Adrenal gland (tissue), 12 donors: Measurements from ENCODE around the gene PTPN6. TPM values are rescaled to one million over a fixed set of nuclear protein-coding genes. Genes with fewer than 3 reads are reported as not detected.

Source experiments
- DNase-seq, 7 donors: peaks; one replicate each; pipeline ENCODE4 v3.0.0-alpha.2; 2019 to 2020
- H3K27ac ChIP-seq, 5 donors: fragments of 200-600 bp; sonication (generic) in 4 of 5; 1 replicate in 3 of 5; 2 replicates in 2 of 5; pipeline versions ENCODE4 v1.5.1 to v1.8.0; 2016 to 2020; ENCODE audit warnings: mild to moderate bottlenecking in 1 of 5
- H3K27me3 ChIP-seq: fragments of 200-600 bp; 2 replicates; pipeline ENCODE4 v1.8.0; 2021
- H3K36me3 ChIP-seq, 2 donors: fragments of 200-600 bp; replicated peaks in 1 of 2; 1 replicate in 1 of 2; 2 replicates in 1 of 2; pipeline versions ENCODE4 v1.5.1 to v1.8.0; 2018 to 2022
- H3K4me1 ChIP-seq, 2 donors: fragments of 200-600 bp; replicated peaks in 1 of 2; 1 replicate in 1 of 2; 2 replicates in 1 of 2; pipeline versions ENCODE4 v1.5.1 to v1.8.0; 2018 to 2021
- H3K4me3 ChIP-seq, 4 donors: fragments of 200-600 bp; sonication (generic) in 3 of 4; one replicate each; pipeline ENCODE4 v1.5.1; 2016 to 2018
- H3K9me3 ChIP-seq, 3 donors: fragments of 200-600 bp; sonication (generic) in 1 of 3; replicated peaks in 1 of 3; 1 replicate in 2 of 3; 2 replicates in 1 of 3; pipeline versions ENCODE4 v1.5.1 to v1.8.0; 2016 to 2021
- CTCF ChIP-seq, 6 experiments: fragments of 450-650 bp in 4 of 6; fragments of 200-600 bp in 2 of 6; sonication (generic) in 1 of 6; IDR thresholded peaks; 1 replicate in 5 of 6; 2 replicates in 1 of 6; pipeline versions ENCODE4 v1.5.1 to v1.8.0; 2016 to 2021; ENCODE audit warnings: antibody characterized with exemption in 6 of 6, mild to moderate bottlenecking in 2 of 6, moderate library complexity in 1 of 6
- POLR2A ChIP-seq, 2 donors: fragments of 450-650 bp; IDR thresholded peaks; one replicate each; pipeline ENCODE4 v1.6.1; 2017; ENCODE audit warnings: antibody characterized with exemption in 2 of 2, mild to moderate bottlenecking in 2 of 2, moderate library complexity in 1 of 2
- WGBS, 4 donors: extraction: QIAGEN DNeasy Blood & Tissue Kit in 2 of 4; methylation state at CpG; one replicate each; pipeline versions ENCODE4 v1.1.5 to v1.1.7; 2013 to 2017; 5-methylcytosine and 5-hydroxymethylcytosine counted together
- intact Hi-C, 2 donors: fragments of 100-400 bp; cut with DNase I; formaldehyde crosslinking; loops; one replicate each; pipeline versions ENCODE4 v1.14.1 to v1.15.0; 2022 to 2023
- polyA plus RNA-seq, 3 donors: library from polyadenylated mRNA; stranded (reverse); fragments of 200-250 nt in 2 of 3; fragments of 350-450 nt in 1 of 3; fragmentation: Illumina TruSeq in 1 of 3; extraction: RNeasy Lipid Tissue Mini Kit (QIAGEN cat#74804) in 1 of 3; gene quantifications; one replicate each; pipeline ENCODE4 v1.2.3, GENCODE V29; 2013 to 2014
- total RNA-seq, 9 donors: library from RNA; depleted of rRNA in 4 of 9; stranded (reverse); fragments of >200 nt in 4 of 9; fragments of 120-200 nt in 1 of 9; fragmentation: NEBNext Ultra II Directional in 1 of 9; extraction: Animal tissue kit (Norgen Biotek cat#: 25700) in 1 of 9; gene quantifications; one replicate each; pipeline versions ENCODE4 v1.1.0 to v1.2.4, GENCODE V29; 2013 to 2023
- donor health status: healthy with polysubstance abuse.
- donor health status: Bipolar disorder and iron deficiency.
- donor health status: DM: yes; HTN: yes; CAD: no.
- donor health status: DM: no; HTN: no; CAD: no.
- donor health status: DM: no; HTN: no; CAD: no.
- donor health status: DM: yes; HTN: yes; CAD: no.

The PTPN6 gene
- total and polyA plus RNA-seq, 12 donors: 24.5 to 204 (median 63.5) TPM

GRCh38 chr12:6915789-6916285, 35.3 kb upstream of the PTPN6 start:
- Histone ChIP-seq H3K4me1 (peaks cover 6 to 12% of the 10 kb centered on the region in 2 donors), H3K27me3 (no peaks in the 10 kb centered on the region), H3K27ac (no peak overlapping the region), H3K9me3 (no peaks in the 10 kb centered on the region), H3K4me3 (no peak overlapping the region), H3K36me3 (peaks cover 0 to 5% of the 10 kb centered on the region in 2 donors)
- DNase-seq: no peak
- intact Hi-C loops: no loop called here
- TF ChIP-seq CTCF (IDR thresholded peaks at IDR 0.05): no peak
- no peak for TF ChIP-seq POLR2A (IDR thresholded peaks at IDR 0.05)
- 81 to 86% (median 82%) methylated on average over 11 to 14 of the region's 14 CpGs for WGBS, 4 donors

- intact Hi-C loops: no loop called here
- no peaks in the 10 kb centered on the region for H3K27me3 ChIP-seq
- no peak overlapping the region for H3K4me3 ChIP-seq
- peaks cover 6 to 12% of the 10 kb centered on the region in 2 donors for H3K4me1 ChIP-seq
- WGBS, 4 donors: 92 to 97% (median 94%) methylated on average over 11 of the region's 11 CpGs
- DNase-seq: no peak
- no peak overlapping the region for H3K27ac ChIP-seq
- H3K9me3 ChIP-seq: no peaks in the 10 kb centered on the region
- peaks cover 0 to 5% of the 10 kb centered on the region in 2 donors for H3K36me3 ChIP-seq
- TF ChIP-seq CTCF (IDR thresholded peaks at IDR 0.05) (no peak), POLR2A (IDR thresholded peaks at IDR 0.05) (no peak)
Measured at GRCh38 chr12:6916426-6917200, 34.5 kb upstream of the PTPN6 start.

GRCh38 chr12:6917491-6918231, 33.5 kb upstream of the PTPN6 start:
- Histone ChIP-seq H3K36me3 (peaks cover 0 to 5% of the 10 kb centered on the region in 2 donors), H3K9me3 (no peaks in the 10 kb centered on the region), H3K4me3 (no peak overlapping the region), H3K27me3 (no peaks in the 10 kb centered on the region), H3K4me1 (peaks cover 6 to 12% of the 10 kb centered on the region in 2 donors), H3K27ac (no peak overlapping the region)
- WGBS, 4 donors: 82 to 90% (median 86%) methylated on average over 10 to 14 of the region's 14 CpGs
- TF ChIP-seq CTCF (IDR thresholded peaks at IDR 0.05) (no peak), POLR2A (IDR thresholded peaks at IDR 0.05) (no peak)
- intact Hi-C loops: no loop called here
- DNase-seq: no peak

GRCh38 chr12:6919588-6919987, 31.6 kb upstream of the PTPN6 start:
- intact Hi-C loops: no loop called here
- H3K9me3 ChIP-seq: no peaks in the 10 kb centered on the region
- H3K27me3 ChIP-seq: no peaks in the 10 kb centered on the region
- peaks cover 12 to 16% of the 10 kb centered on the region in 2 donors for H3K4me1 ChIP-seq
- TF ChIP-seq CTCF (IDR thresholded peaks at IDR 0.05): no peak
- no peak for TF ChIP-seq POLR2A (IDR thresholded peaks at IDR 0.05)
- peaks cover 0 to 5% of the 10 kb centered on the region in 2 donors for H3K36me3 ChIP-seq
- H3K27ac ChIP-seq: no peak overlapping the region
- WGBS, 4 donors: 69 to 82% (median 75%) methylated on average over 7 of the region's 7 CpGs
- no peak for DNase-seq
- H3K4me3 ChIP-seq: no peak overlapping the region
